ENCODE measurements around the gene KCP. TPM values are rescaled to one million over a fixed set of nuclear protein-coding genes. Genes with fewer than 3 reads are reported as not detected.

KCP gene
- total RNA-seq, 1 experiment from 2014 or later: 1.6 TPM

DNA sequence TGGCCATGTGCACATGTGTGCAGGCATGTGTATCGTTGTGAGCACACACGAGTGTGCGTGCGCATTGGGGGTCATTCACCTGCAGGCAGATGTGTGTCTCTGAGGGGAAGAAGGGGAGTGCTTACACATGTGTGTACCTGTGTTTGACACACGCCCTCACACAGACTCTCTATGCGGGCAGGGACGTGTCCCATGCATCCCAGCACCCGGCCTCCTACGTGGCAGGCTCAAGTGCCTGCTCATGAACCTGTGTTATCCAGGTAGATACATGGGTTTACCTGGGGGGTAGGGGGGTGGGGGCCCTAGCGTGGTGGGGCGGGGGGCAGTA, 18.6 kb downstream of the KCP start (continued):
- TF ChIP-seq, protein P1, sequence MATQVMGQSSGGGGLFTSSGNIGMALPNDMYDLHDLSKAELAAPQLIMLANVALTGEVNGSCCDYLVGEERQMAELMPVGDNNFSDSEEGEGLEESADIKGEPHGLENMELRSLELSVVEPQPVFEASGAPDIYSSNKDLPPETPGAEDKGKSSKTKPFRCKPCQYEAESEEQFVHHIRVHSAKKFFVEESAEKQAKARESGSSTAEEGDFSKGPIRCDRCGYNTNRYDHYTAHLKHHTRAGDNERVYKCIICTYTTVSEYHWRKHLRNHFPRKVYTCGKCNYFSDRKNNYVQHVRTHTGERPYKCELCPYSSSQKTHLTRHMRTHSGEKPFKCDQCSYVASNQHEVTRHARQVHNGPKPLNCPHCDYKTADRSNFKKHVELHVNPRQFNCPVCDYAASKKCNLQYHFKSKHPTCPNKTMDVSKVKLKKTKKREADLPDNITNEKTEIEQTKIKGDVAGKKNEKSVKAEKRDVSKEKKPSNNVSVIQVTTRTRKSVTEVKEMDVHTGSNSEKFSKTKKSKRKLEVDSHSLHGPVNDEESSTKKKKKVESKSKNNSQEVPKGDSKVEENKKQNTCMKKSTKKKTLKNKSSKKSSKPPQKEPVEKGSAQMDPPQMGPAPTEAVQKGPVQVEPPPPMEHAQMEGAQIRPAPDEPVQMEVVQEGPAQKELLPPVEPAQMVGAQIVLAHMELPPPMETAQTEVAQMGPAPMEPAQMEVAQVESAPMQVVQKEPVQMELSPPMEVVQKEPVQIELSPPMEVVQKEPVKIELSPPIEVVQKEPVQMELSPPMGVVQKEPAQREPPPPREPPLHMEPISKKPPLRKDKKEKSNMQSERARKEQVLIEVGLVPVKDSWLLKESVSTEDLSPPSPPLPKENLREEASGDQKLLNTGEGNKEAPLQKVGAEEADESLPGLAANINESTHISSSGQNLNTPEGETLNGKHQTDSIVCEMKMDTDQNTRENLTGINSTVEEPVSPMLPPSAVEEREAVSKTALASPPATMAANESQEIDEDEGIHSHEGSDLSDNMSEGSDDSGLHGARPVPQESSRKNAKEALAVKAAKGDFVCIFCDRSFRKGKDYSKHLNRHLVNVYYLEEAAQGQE (IDR thresholded peaks at IDR 0.05; ENCODE audit: low read depth): no peak
- TF ChIP-seq MAX (IDR thresholded peaks at IDR 0.05) (no peak), SIN3A (IDR thresholded peaks at IDR 0.05; ENCODE audit: low read depth) (no peak), POLR2A (IDR thresholded peaks at IDR 0.05; ENCODE audit: borderline replicate concordance, extremely low read depth, insufficient read depth, insufficient read length) (no peak), SRF (IDR thresholded peaks at IDR 0.05; ENCODE audit: low read depth) (no peak), SP1 (IDR thresholded peaks at IDR 0.05; ENCODE audit: low read depth) (no peak), JUND (IDR thresholded peaks at IDR 0.05) (no peak), ZBTB33 (IDR thresholded peaks at IDR 0.05; ENCODE audit: extremely low read depth, insufficient replicate concordance, low read length) (no peak), EGR1 (IDR thresholded peaks at IDR 0.05; ENCODE audit: low read depth) (no peak), ELF1 (IDR thresholded peaks at IDR 0.05; ENCODE audit: borderline replicate concordance, low read depth) (no peak), RAD21 (IDR thresholded peaks at IDR 0.05; ENCODE audit: low read depth) (no peak), EZH2 (IDR thresholded peaks at IDR 0.05) (no peak)
- TF ChIP-seq, protein P2, sequence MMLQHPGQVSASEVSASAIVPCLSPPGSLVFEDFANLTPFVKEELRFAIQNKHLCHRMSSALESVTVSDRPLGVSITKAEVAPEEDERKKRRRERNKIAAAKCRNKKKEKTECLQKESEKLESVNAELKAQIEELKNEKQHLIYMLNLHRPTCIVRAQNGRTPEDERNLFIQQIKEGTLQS (IDR thresholded peaks at IDR 0.05): no peak

All from HCT116 (cell line).